ENCODE data around the gene B3GAT1. TPM values are rescaled to one million over a fixed set of nuclear protein-coding genes. Genes with fewer than 3 reads are reported as not detected.

B3GAT1 gene
- total RNA-seq, 1 donor = not detected

DNA sequence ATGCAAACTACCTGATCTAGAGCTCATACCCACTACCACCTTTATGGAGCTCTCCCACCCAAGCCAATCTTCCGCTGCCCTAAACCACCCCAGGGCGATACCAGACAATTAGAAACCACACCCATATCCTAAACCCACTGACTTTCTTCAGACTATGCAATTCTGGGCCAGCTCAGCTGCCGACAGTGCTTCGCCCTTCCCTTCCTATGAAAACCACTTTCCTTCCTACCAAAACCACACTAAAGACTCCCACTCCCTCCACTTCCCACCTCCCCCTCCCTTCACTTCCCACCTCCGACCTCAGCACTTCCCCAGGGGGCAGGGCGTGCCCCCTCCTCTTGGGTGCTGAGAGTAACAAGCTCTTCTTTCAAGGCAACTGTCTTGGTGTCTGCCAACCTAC is 25.1 kb downstream of the B3GAT1 start:
- no peak overlapping the region for H3K4me3 ChIP-seq (ENCODE audit: low read depth, low read length)
- TF ChIP-seq, protein P1, sequence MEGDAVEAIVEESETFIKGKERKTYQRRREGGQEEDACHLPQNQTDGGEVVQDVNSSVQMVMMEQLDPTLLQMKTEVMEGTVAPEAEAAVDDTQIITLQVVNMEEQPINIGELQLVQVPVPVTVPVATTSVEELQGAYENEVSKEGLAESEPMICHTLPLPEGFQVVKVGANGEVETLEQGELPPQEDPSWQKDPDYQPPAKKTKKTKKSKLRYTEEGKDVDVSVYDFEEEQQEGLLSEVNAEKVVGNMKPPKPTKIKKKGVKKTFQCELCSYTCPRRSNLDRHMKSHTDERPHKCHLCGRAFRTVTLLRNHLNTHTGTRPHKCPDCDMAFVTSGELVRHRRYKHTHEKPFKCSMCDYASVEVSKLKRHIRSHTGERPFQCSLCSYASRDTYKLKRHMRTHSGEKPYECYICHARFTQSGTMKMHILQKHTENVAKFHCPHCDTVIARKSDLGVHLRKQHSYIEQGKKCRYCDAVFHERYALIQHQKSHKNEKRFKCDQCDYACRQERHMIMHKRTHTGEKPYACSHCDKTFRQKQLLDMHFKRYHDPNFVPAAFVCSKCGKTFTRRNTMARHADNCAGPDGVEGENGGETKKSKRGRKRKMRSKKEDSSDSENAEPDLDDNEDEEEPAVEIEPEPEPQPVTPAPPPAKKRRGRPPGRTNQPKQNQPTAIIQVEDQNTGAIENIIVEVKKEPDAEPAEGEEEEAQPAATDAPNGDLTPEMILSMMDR (IDR thresholded peaks at IDR 0.05; ENCODE audit: insufficient read depth, low read depth, low read length) = no peak
- no peak for DNase-seq (ENCODE audit: low read depth)

DNA sequence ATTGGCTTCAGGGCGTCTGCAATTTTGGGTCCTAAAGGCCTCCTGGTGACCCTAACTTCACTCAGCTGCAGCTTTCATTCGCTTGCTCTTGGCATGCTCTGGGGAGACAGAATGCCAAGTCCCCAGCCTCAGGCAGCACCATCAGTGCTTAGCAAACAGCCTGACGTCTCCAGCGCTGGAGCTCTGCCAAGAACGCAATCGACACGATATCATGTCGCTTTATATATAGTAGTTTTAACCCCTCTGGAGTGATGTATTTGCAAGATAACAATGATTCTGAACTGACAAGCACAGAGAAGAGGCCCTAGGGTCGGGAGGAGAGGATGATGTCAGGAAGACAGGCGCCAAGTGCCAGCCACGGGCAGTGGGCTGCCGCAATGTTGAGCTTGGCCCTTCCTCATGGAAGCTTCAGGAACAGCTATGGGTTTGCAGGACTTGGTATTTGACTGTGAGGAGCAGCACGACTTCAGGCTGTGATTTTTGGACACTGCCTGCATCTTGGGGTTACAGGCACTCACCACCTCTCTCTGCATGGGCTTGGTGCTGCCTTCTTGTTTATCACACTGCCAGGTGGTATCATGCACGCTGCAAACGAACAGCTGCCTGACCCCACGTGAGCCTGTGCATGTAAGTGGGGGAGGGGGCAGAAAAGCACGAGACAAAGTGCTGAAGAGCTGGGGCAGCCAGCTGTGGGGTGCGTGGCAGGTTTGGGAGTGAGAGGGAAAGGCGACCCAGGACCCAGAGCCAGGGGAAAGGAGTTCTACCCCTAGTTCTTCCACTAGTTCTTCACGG is 26.1 kb downstream of the B3GAT1 start:
- no peak for DNase-seq (ENCODE audit: low read depth)
- TF ChIP-seq, protein P1 (IDR thresholded peaks at IDR 0.05; ENCODE audit: insufficient read depth, low read depth, low read length) = no peak
- H3K4me3 ChIP-seq (ENCODE audit: low read depth, low read length) = no peak overlapping the region

DNA sequence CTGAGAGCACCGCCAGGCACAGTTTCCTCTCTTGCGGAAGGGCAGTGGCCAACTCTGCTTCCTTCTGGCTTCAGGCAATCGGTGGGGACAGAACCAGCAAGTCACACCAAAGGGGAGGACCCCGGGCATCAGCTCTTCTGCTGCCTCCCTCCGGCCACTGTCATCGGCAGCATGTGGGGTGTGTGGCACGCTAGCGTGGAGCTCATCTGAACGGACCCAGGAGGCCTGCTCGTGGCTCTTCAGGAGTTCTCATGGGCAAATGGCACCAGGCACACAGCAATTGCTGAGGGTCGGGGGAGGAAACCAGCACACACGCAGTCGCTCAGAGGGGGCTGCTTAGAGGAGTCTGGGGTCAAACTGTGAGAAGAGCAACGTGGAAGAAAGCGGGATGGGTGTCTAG is 26.9 kb downstream of the B3GAT1 start:
- H3K4me3 ChIP-seq (ENCODE audit: low read depth, low read length) = no peak overlapping the region
- no peak for DNase-seq (ENCODE audit: low read depth)
- TF ChIP-seq, protein P1 (IDR thresholded peaks at IDR 0.05; ENCODE audit: insufficient read depth, low read depth, low read length) = no peak

DNA sequence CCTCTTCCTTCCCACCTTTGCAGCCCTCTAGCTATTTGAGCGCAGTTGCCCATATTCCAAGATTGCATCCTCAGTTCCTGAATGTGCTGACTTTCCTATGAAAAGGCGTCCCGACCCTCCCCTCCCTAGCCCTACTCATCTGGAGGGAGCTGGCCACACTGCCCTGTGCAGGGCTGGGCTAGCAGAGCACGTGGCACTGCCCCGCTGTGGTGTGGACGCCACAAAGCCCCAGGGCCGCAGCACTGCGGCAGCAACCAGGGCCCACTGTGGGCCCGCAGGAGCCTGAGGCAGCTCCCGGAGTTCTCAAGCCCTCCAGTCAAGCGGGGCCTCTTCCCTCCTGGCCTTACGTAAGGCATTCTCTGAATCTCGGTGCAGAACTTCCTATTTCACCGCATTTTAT is 27.6 kb downstream of the B3GAT1 start:
- no peak for DNase-seq (ENCODE audit: low read depth)
- TF ChIP-seq, protein P1 (IDR thresholded peaks at IDR 0.05; ENCODE audit: insufficient read depth, low read depth, low read length) = no peak

DNA sequence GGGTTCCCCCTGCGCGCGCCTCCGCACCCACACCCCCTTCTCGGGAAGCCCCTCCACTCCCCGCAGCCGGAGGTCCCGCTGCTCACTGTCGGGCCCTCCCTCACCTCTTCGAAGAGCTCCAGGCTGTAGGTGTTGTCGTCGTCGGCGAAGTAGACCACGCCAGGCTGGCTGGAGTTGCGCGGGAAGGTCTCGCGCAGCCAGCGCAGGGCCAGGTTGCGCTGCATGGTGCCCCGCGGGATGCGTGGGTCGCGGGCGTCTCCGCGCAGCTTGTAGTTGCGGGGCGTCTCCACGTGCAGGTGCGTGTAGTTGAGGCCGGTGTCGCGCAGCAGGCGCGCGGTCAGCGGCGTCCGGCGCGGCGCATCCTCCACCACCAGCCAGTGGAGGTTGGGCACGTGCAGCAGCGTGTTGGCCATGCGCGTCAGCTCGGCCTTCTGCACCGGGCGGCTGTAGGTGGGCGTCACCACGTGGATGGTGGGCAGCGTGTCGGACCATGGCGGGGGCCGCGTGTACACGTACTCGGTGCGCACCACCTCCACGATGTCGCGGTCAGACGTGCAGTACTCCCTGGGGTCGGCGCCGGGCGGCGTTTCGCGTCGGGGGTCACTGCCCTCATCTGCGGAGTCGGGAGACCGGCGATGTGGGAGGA is 28.3 kb downstream of the B3GAT1 start:
- TF ChIP-seq, protein P1 (IDR thresholded peaks at IDR 0.05; ENCODE audit: insufficient read depth, low read depth, low read length) = no peak
- no peak for DNase-seq (ENCODE audit: low read depth)
- no peak overlapping the region for H3K4me3 ChIP-seq (ENCODE audit: low read depth, low read length)

More for the DNA sequence above, 27.6 kb downstream of the B3GAT1 start:
- H3K4me3 ChIP-seq (ENCODE audit: low read depth, low read length) = no peak overlapping the region

DNA sequence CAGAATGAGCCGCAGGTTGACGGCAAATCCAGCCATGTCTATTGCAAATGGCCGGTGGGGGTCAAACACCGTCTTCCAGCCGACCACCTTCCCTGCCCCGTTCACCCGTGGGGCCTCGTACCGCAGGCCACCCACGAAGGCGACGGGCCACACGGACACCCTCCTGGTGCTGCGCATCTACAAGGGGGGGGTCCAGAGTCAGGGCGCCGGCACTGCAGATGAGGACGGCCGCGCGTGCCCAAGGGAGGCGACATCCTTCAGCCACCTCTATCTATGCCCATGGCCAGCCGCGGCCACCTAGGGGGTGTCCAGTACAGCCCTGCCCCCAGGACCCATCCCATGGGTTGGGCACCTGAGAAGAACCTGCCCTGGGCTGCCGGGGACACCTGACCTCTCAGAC is 29.2 kb downstream of the B3GAT1 start:
- TF ChIP-seq, protein P1 (IDR thresholded peaks at IDR 0.05; ENCODE audit: insufficient read depth, low read depth, low read length) = no peak
- DNase-seq (ENCODE audit: low read depth) = no peak
- no peak overlapping the region for H3K4me3 ChIP-seq (ENCODE audit: low read depth, low read length)
